Mesenchymal stem cell (in vitro differentiated cells and primary cell): ENCODE measurements around the gene TTC4. TPM values are rescaled to one million over a fixed set of nuclear protein-coding genes. Genes with fewer than 3 reads are reported as not detected.

Source experiments
- DNase-seq: peaks from one replicate; pipeline ENCODE4 v3.0.0-alpha.2; 2013
- H2AFZ ChIP-seq: one replicate; pipeline ENCODE4 v1.6.1; 2013; ENCODE audit warnings: low read depth, mild to moderate bottlenecking, control low read depth, inconsistent platforms, low read length, moderate library complexity
- H2AK5ac ChIP-seq: 2 replicates; pipeline ENCODE4 v1.6.1; 2013; ENCODE audit warnings: low read length, moderate library complexity, mild to moderate bottlenecking, inconsistent platforms; ENCODE audit not compliant: severe bottlenecking
- H2BK120ac ChIP-seq: one replicate; pipeline ENCODE4 v1.6.1; 2013; ENCODE audit warnings: low read depth, mild to moderate bottlenecking, inconsistent platforms, low read length, moderate library complexity
- H2BK12ac ChIP-seq, 2 experiments: one replicate each; pipeline ENCODE4 v1.6.1; 2013; ENCODE audit warnings: inconsistent platforms in 2 of 2, low read length in 2 of 2, mild to moderate bottlenecking in 2 of 2, moderate library complexity in 2 of 2, control low read depth in 1 of 2
- H2BK15ac ChIP-seq: one replicate; pipeline ENCODE4 v1.6.1; 2013; ENCODE audit warnings: mild to moderate bottlenecking, low read depth, inconsistent platforms; ENCODE audit not compliant: poor library complexity, severe bottlenecking
- H2BK5ac ChIP-seq: 2 replicates; pipeline ENCODE4 v1.6.1; 2013; ENCODE audit warnings: low read depth, mild to moderate bottlenecking, low read length, control low read depth, inconsistent platforms; ENCODE audit not compliant: poor library complexity, severe bottlenecking
- H3K14ac ChIP-seq, 2 experiments: one replicate each; pipeline ENCODE4 v1.6.1; 2013; ENCODE audit warnings: inconsistent platforms in 2 of 2, low read length in 2 of 2, control low read depth in 1 of 2, mild to moderate bottlenecking in 1 of 2, moderate library complexity in 1 of 2
- H3K18ac ChIP-seq, 2 experiments: one replicate each; pipeline ENCODE4 v1.6.1; 2013; ENCODE audit warnings: inconsistent platforms in 2 of 2, low read length in 2 of 2, control low read depth in 1 of 2, low read depth in 1 of 2, mild to moderate bottlenecking in 1 of 2
- H3K23ac ChIP-seq, 2 experiments: one replicate each; pipeline ENCODE4 v1.6.1; 2013; ENCODE audit warnings: inconsistent platforms in 2 of 2, low read length in 2 of 2, mild to moderate bottlenecking in 2 of 2, moderate library complexity in 2 of 2, control low read depth in 1 of 2
- H3K27ac ChIP-seq: 2 replicates; pipeline ENCODE4 v1.5.1; 2013; ENCODE audit warnings: mild to moderate bottlenecking, moderate library complexity, low read length, control low read depth, inconsistent platforms; ENCODE audit not compliant: poor library complexity, severe bottlenecking
- H3K27me3 ChIP-seq, 2 experiments: 2 replicates each; pipeline versions ENCODE4 v1.6.1 to v1.7.0; 2013; ENCODE audit warnings: low read length in 2 of 2, mild to moderate bottlenecking in 2 of 2, moderate library complexity in 2 of 2, control low read depth in 1 of 2, inconsistent platforms in 1 of 2; ENCODE audit not compliant: control insufficient read depth in 1 of 2, insufficient read depth in 1 of 2
- H3K36me3 ChIP-seq, 2 experiments: 2 replicates each; pipeline versions ENCODE4 v1.6.1 to v1.7.0; 2013; ENCODE audit warnings: low read length in 2 of 2, control low read depth in 1 of 2, inconsistent platforms in 1 of 2, low read depth in 1 of 2, mild to moderate bottlenecking in 1 of 2; ENCODE audit not compliant: insufficient read depth in 2 of 2, control insufficient read depth in 1 of 2
- H3K4ac ChIP-seq, 2 experiments: one replicate each; pipeline ENCODE4 v1.6.1; 2013; ENCODE audit warnings: inconsistent platforms in 2 of 2, low read length in 2 of 2, mild to moderate bottlenecking in 2 of 2, moderate library complexity in 2 of 2, control low read depth in 1 of 2, low read depth in 1 of 2
- H3K4me1 ChIP-seq: 2 replicates; pipeline ENCODE4 v1.6.1; 2013; ENCODE audit warnings: low read depth, low read length, control low read depth; ENCODE audit not compliant: control insufficient read depth, insufficient read depth
- H3K4me2 ChIP-seq: 2 replicates; pipeline ENCODE4 v1.6.1; 2013; ENCODE audit warnings: low read length, mild to moderate bottlenecking, inconsistent platforms; ENCODE audit not compliant: poor library complexity, severe bottlenecking
- H3K4me3 ChIP-seq, 2 experiments: 2 replicates each; pipeline versions ENCODE4 v1.5.1 to v1.7.0; 2013; ENCODE audit warnings: low read length in 2 of 2, mild to moderate bottlenecking in 2 of 2, control low read depth in 1 of 2, low read depth in 1 of 2; ENCODE audit not compliant: insufficient read depth in 1 of 2
- H3K79me1 ChIP-seq: replicated peaks from 2 replicates; pipeline ENCODE4 v1.6.1; 2013; ENCODE audit warnings: mild to moderate bottlenecking, control low read depth, low read length, inconsistent platforms; ENCODE audit not compliant: poor library complexity, severe bottlenecking
- H3K9ac ChIP-seq: 2 replicates; pipeline ENCODE4 v1.7.0; 2013; ENCODE audit warnings: mild to moderate bottlenecking, low read length, moderate library complexity
- H3K9me3 ChIP-seq: 2 replicates; pipeline ENCODE4 v1.7.0; 2013; ENCODE audit warnings: mild to moderate bottlenecking, low read length; ENCODE audit not compliant: control insufficient read depth
- H4K8ac ChIP-seq: one replicate; pipeline ENCODE4 v1.6.1; 2013; ENCODE audit warnings: inconsistent platforms, mild to moderate bottlenecking, low read length, moderate library complexity
- H4K91ac ChIP-seq: one replicate; pipeline ENCODE4 v1.6.1; 2013; ENCODE audit warnings: mild to moderate bottlenecking, low read length, inconsistent platforms
- WGBS: methylation state at CpG from one replicate; pipeline ENCODE4 v1.1.7; 2013; ENCODE audit warnings: mixed read lengths; 5-methylcytosine and 5-hydroxymethylcytosine counted together
- polyA plus RNA-seq, 2 experiments: library from polyadenylated mRNA; stranded (reverse); fragments of 200-250 nt; gene quantifications; one replicate each; pipeline ENCODE4 v1.2.3, GENCODE V29; 2013

The TTC4 gene
- 12.7 TPM for polyA plus RNA-seq (2013, experiment 1 of 2)
- 13.7 TPM for polyA plus RNA-seq (2013, experiment 2 of 2)

- Histone ChIP-seq H2AK5ac (peak within 1 kb of the TSS; percentile 19), H2BK120ac (peak within 1 kb of the TSS; percentile 82), H3K4me2 (peak within 1 kb of the TSS; percentile 78), H2BK15ac (peak within 1 kb of the TSS; percentile 63), H3K4me1 (peaks cover 7% of the 10 kb centered on the region), H2AFZ (peak within 1 kb of the TSS; percentile 89), H3K27me3 (peaks cover 0 to 10% of the 10 kb centered on the region in 2 experiments), H3K9ac (peak within 1 kb of the TSS; percentile 97), H3K4me3 (peak within 1 kb of the TSS; percentile 84 to 88), H3K27ac (peak within 1 kb of the TSS; percentile 71), H2BK12ac (peak within 1 kb of the TSS; percentile 48 to 61), H3K79me1 (peaks cover 19% of the 10 kb centered on the region), H4K91ac (peak within 1 kb of the TSS; percentile 70), H3K14ac (peak within 1 kb of the TSS; percentile 44 to 92), H3K9me3 (no peaks in the 10 kb centered on the region), H3K23ac (no peak within 1 kb of the TSS), H3K4ac (peak within 1 kb of the TSS; percentile 53 to 69), H3K36me3 (peaks cover 3 to 34% of the 10 kb centered on the region in 2 experiments), H4K8ac (peak within 1 kb of the TSS; percentile 92), H3K18ac (peak within 1 kb of the TSS; percentile 83 to 88), H2BK5ac (no peak within 1 kb of the TSS)
- WGBS: 4% methylated on average over 50 of the region's 51 CpGs
- DNase-seq: peak; percentile 83
Observed at GRCh38 chr1:54715493-54716298, at the start of gene TTC4. Gene TTC4 (plus strand): TSS chr1:54715861. CDS start chr1:54715909, 48 bp downstream.

GRCh38 chr1:54666333-54666732, 49.3 kb upstream of the TTC4 start:
- H3K4me3 ChIP-seq: no peak overlapping the region
- no peak overlapping the region for H3K9ac ChIP-seq
- H3K27me3 ChIP-seq: peaks cover 9 to 18% of the 10 kb centered on the region in 2 experiments
- H3K14ac ChIP-seq: no peak overlapping the region
- no peak overlapping the region for H2BK12ac ChIP-seq
- H2BK15ac ChIP-seq: no peak overlapping the region
- WGBS: 97% methylated on average over 5 of the region's 6 CpGs
- no peaks in the 10 kb centered on the region for H3K79me1 ChIP-seq
- no peaks in the 10 kb centered on the region for H3K4me1 ChIP-seq
- H4K91ac ChIP-seq: no peak overlapping the region
- no peak overlapping the region for H2BK120ac ChIP-seq
- H3K4ac ChIP-seq: no peak overlapping the region
- no peak overlapping the region for H3K27ac ChIP-seq
- no peak overlapping the region for H2BK5ac ChIP-seq
- H2AFZ ChIP-seq: no peak overlapping the region
- H3K9me3 ChIP-seq: no peaks in the 10 kb centered on the region
- H2AK5ac ChIP-seq: no peak overlapping the region
- H3K4me2 ChIP-seq: no peak overlapping the region
- no peak overlapping the region for H3K18ac ChIP-seq
- H4K8ac ChIP-seq: no peak overlapping the region
- no peak for DNase-seq
- H3K36me3 ChIP-seq: no peaks in the 10 kb centered on the region
- H3K23ac ChIP-seq: no peak overlapping the region

- Histone ChIP-seq H3K9me3 (no peaks in the 10 kb centered on the region), H3K79me1 (no peaks in the 10 kb centered on the region), H3K23ac (no peak overlapping the region), H2AK5ac (no peak overlapping the region), H4K8ac (no peak overlapping the region), H2BK5ac (no peak overlapping the region), H3K36me3 (no peaks in the 10 kb centered on the region), H2BK120ac (no peak overlapping the region), H3K9ac (no peak overlapping the region), H3K4me1 (no peaks in the 10 kb centered on the region), H3K27me3 (peaks cover 12 to 23% of the 10 kb centered on the region in 2 experiments), H3K18ac (no peak overlapping the region), H2BK15ac (no peak overlapping the region), H3K27ac (no peak overlapping the region), H3K4ac (no peak overlapping the region), H3K14ac (no peak overlapping the region), H4K91ac (no peak overlapping the region), H3K4me3 (no peak overlapping the region), H2AFZ (no peak overlapping the region), H3K4me2 (no peak overlapping the region), H2BK12ac (no peak overlapping the region)
- WGBS: 81% methylated on average over 2 of the region's 2 CpGs
- no peak for DNase-seq
Observed at GRCh38 chr1:54667797-54668196, 47.9 kb upstream of the TTC4 start.

GRCh38 chr1:54668567-54668966, 47.1 kb upstream of the TTC4 start:
- no peak overlapping the region for H2AK5ac ChIP-seq
- H3K4me1 ChIP-seq: no peaks in the 10 kb centered on the region
- H3K36me3 ChIP-seq: no peaks in the 10 kb centered on the region
- no peak overlapping the region for H4K91ac ChIP-seq
- no peak overlapping the region for H3K4me2 ChIP-seq
- no peak overlapping the region for H2BK15ac ChIP-seq
- H3K79me1 ChIP-seq: no peaks in the 10 kb centered on the region
- no peak overlapping the region for H2BK12ac ChIP-seq
- no peak overlapping the region for H3K27ac ChIP-seq
- no peak overlapping the region for H3K14ac ChIP-seq
- no peak overlapping the region for H3K9ac ChIP-seq
- H3K4ac ChIP-seq: no peak overlapping the region
- no peaks in the 10 kb centered on the region for H3K9me3 ChIP-seq
- H2AFZ ChIP-seq: no peak overlapping the region
- H3K27me3 ChIP-seq: peaks cover 12 to 29% of the 10 kb centered on the region in 2 experiments
- H2BK120ac ChIP-seq: no peak overlapping the region
- H3K4me3 ChIP-seq: no peak overlapping the region
- WGBS: 68% methylated on average over 2 of the region's 2 CpGs
- no peak overlapping the region for H4K8ac ChIP-seq
- H3K23ac ChIP-seq: no peak overlapping the region
- DNase-seq: no peak
- no peak overlapping the region for H2BK5ac ChIP-seq
- no peak overlapping the region for H3K18ac ChIP-seq
